ENCODE measurements around the gene MAP1A.

DNA sequence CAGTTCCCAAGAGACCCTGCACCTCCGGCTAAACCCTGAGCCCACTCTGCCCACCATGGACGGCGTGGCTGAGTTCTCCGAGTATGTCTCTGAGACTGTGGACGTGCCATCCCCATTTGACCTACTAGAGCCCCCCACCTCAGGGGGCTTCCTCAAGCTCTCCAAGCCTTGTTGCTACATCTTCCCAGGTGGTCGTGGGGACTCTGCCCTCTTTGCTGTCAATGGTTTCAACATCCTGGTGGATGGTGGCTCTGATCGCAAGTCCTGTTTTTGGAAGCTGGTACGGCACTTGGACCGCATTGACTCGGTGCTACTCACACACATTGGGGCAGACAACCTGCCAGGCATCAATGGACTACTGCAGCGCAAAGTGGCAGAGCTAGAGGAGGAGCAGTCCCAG is 4.0 kb downstream of the MAP1A start:
- TF ChIP-seq POLR2A (IDR thresholded peaks at IDR 0.05; ENCODE audit: extremely low read depth, insufficient read length), result no peak
- TF ChIP-seq, protein P1, sequence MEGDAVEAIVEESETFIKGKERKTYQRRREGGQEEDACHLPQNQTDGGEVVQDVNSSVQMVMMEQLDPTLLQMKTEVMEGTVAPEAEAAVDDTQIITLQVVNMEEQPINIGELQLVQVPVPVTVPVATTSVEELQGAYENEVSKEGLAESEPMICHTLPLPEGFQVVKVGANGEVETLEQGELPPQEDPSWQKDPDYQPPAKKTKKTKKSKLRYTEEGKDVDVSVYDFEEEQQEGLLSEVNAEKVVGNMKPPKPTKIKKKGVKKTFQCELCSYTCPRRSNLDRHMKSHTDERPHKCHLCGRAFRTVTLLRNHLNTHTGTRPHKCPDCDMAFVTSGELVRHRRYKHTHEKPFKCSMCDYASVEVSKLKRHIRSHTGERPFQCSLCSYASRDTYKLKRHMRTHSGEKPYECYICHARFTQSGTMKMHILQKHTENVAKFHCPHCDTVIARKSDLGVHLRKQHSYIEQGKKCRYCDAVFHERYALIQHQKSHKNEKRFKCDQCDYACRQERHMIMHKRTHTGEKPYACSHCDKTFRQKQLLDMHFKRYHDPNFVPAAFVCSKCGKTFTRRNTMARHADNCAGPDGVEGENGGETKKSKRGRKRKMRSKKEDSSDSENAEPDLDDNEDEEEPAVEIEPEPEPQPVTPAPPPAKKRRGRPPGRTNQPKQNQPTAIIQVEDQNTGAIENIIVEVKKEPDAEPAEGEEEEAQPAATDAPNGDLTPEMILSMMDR (IDR thresholded peaks at IDR 0.05; ENCODE audit: low read depth, low read length), result no peak
- no peak for TF ChIP-seq MYC (IDR thresholded peaks at IDR 0.05; ENCODE audit: low read depth, low read length)
- TF ChIP-seq, protein P2, sequence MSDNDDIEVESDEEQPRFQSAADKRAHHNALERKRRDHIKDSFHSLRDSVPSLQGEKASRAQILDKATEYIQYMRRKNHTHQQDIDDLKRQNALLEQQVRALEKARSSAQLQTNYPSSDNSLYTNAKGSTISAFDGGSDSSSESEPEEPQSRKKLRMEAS (IDR thresholded peaks at IDR 0.05; ENCODE audit: low read depth, low read length), result no peak
